B cell (primary cell): ENCODE measurements around the gene VAMP7. TPM values are rescaled to one million over a fixed set of nuclear protein-coding genes. Genes with fewer than 3 reads are reported as not detected.

Experiments used
- ATAC-seq: fragments of 200-7000 bp; cut with Tn5 transposase; one replicate; pipeline ENCODE4 v1.10.0; 2021; ENCODE audit warnings: low read depth, mild to moderate bottlenecking, moderate number of reproducible peaks, moderate library complexity
- CTCF ChIA-PET: fragments of 350-600 bp; sonication (Branson Sonifier 250); formaldehyde crosslinking; loops from one replicate; lab custom pipeline; 2021; ENCODE audit warnings: antibody characterized with exemption, inconsistent platforms; lab: Charles Lee
- POLR2A ChIA-PET: fragments of 350-600 bp; sonication (Branson Sonifier 250); formaldehyde crosslinking; loops from one replicate; lab custom pipeline; 2021; ENCODE audit warnings: antibody characterized with exemption; lab: Charles Lee
- DNase-seq: peaks from one replicate; pipeline ENCODE4 v3.0.0; 2013
- H2AFZ ChIP-seq: 2 replicates; pipeline ENCODE4 v1.6.1; 2012; ENCODE audit warnings: mild to moderate bottlenecking, low read depth, low read length; ENCODE audit not compliant: insufficient read depth, poor library complexity, severe bottlenecking
- H3K27ac ChIP-seq, 2 donors: 1 replicate in 1 of 2; 2 replicates in 1 of 2; pipeline ENCODE4 v1.5.1; 2012 to 2013; ENCODE audit warnings: low read length in 2 of 2, mild to moderate bottlenecking in 2 of 2, moderate library complexity in 1 of 2
- H3K27me3 ChIP-seq, 4 experiments: fragments of 200-600 bp in 1 of 4; sonication (generic) in 1 of 4; replicated peaks in 1 of 4; 1 replicate in 2 of 4; 2 replicates in 2 of 4; pipeline versions ENCODE4 v1.6.1 to v1.7.0; 2013 to 2016; ENCODE audit warnings: low read length in 3 of 4, mild to moderate bottlenecking in 2 of 4, mixed read lengths in 1 of 4, moderate library complexity in 1 of 4; ENCODE audit not compliant: insufficient read depth in 4 of 4, control insufficient read depth in 3 of 4; ENCODE audit errors: control extremely low read depth in 1 of 4
- H3K36me3 ChIP-seq, 2 experiments: replicated peaks in 1 of 2; 1 replicate in 1 of 2; 2 replicates in 1 of 2; pipeline versions ENCODE4 v1.6.1 to v1.7.1; 2013; ENCODE audit warnings: low read length in 1 of 2; ENCODE audit not compliant: insufficient read depth in 2 of 2, control insufficient read depth in 1 of 2; ENCODE audit errors: control extremely low read depth in 1 of 2, extremely low read depth in 1 of 2
- H3K4me1 ChIP-seq, 2 donors: fragments of 200-600 bp in 1 of 2; sonication (generic) in 1 of 2; 1 replicate in 1 of 2; 2 replicates in 1 of 2; pipeline versions ENCODE4 v1.5.1 to v1.6.1; 2013 to 2017; ENCODE audit warnings: low read length in 2 of 2; ENCODE audit not compliant: control insufficient read depth in 2 of 2, insufficient read depth in 2 of 2
- H3K4me2 ChIP-seq: replicated peaks from 2 replicates; pipeline ENCODE3; 2012; ENCODE audit warnings: mild to moderate bottlenecking, low read depth, low read length; ENCODE audit not compliant: poor library complexity, severe bottlenecking
- H3K4me3 ChIP-seq, 5 experiments: fragments of 200-600 bp in 1 of 5; sonication (generic) in 1 of 5; 1 replicate in 3 of 5; 2 replicates in 2 of 5; pipeline versions ENCODE4 v1.5.1 to v1.7.0; 2011 to 2016; ENCODE audit warnings: low read length in 4 of 5, mild to moderate bottlenecking in 4 of 5, low read depth in 2 of 5, control low read depth in 1 of 5, moderate library complexity in 1 of 5; ENCODE audit not compliant: insufficient read depth in 1 of 5; ENCODE audit errors: control extremely low read depth in 1 of 5, extremely low read depth in 1 of 5
- H3K79me2 ChIP-seq: fragments of 200-600 bp; sonication (generic); one replicate; pipeline ENCODE4 v1.6.0; 2016; ENCODE audit warnings: low read length; ENCODE audit not compliant: control insufficient read depth, insufficient read depth
- H3K9ac ChIP-seq: fragments of 200-600 bp; sonication (generic); 2 replicates; pipeline ENCODE4 v1.6.1; 2017; ENCODE audit warnings: mild to moderate bottlenecking, low read length, moderate library complexity
- H3K9me3 ChIP-seq, 3 donors: one replicate each; pipeline versions ENCODE4 v1.6.1 to v1.7.1; 2013; ENCODE audit warnings: low read length in 2 of 3; ENCODE audit not compliant: control insufficient read depth in 2 of 3, insufficient read depth in 1 of 3; ENCODE audit errors: control extremely low read depth in 1 of 3
- H4K20me1 ChIP-seq: 2 replicates; pipeline ENCODE4 v1.6.0; 2012; ENCODE audit warnings: mild to moderate bottlenecking, low read length; ENCODE audit not compliant: insufficient read depth, control insufficient read depth, poor library complexity, severe bottlenecking
- H3K27ac Mint-ChIP-seq: one replicate; pipeline ENCODE4 v1.8.0; 2021; ENCODE audit warnings: mixed read lengths
- H3K27me3 Mint-ChIP-seq: one replicate; pipeline ENCODE4 v1.8.0; 2021; ENCODE audit warnings: mixed read lengths
- H3K4me1 Mint-ChIP-seq: one replicate; pipeline ENCODE4 v1.8.0; 2021; ENCODE audit warnings: mixed read lengths
- H3K4me3 Mint-ChIP-seq: one replicate; pipeline ENCODE4 v1.8.0; 2021; ENCODE audit warnings: mixed read lengths
- H3K9me3 Mint-ChIP-seq: one replicate; pipeline ENCODE4 v1.8.0; 2022; ENCODE audit warnings: mixed read lengths; ENCODE audit not compliant: insufficient read depth
- CTCF ChIP-seq: fragments of 200-600 bp; IDR thresholded peaks from one replicate; pipeline ENCODE4 v1.8.0; 2022; ENCODE audit warnings: antibody characterized with exemption, mild to moderate bottlenecking
- EZH2 ChIP-seq: IDR thresholded peaks from 2 replicates; pipeline ENCODE4 v1.6.1; 2012; ENCODE audit warnings: borderline replicate concordance, low read depth, mild to moderate bottlenecking, moderate library complexity, low read length; ENCODE audit not compliant: insufficient read depth, poor library complexity, severe bottlenecking
- WGBS: methylation state at CpG from one replicate; pipeline ENCODE4 v1.1.5; 2013; ENCODE audit warnings: missing lambda C conversion rate; ENCODE audit not compliant: insufficient coverage; 5-methylcytosine and 5-hydroxymethylcytosine counted together
- intact Hi-C: fragments of 100-400 bp; cut with micrococcal nuclease; formaldehyde crosslinking; loops from one replicate; pipeline ENCODE4 v1.10.0; 2022
- polyA plus RNA-seq: library from polyadenylated mRNA; depleted of rRNA; stranded (reverse); fragments of >200 nt; gene quantifications from 2 replicates; pipeline ENCODE4 v1.2.3, GENCODE V29; 2012
- total RNA-seq, 2 donors: library from RNA; stranded (reverse); fragments of 120-200 nt in 1 of 2; gene quantifications; 1 replicate in 1 of 2; 2 replicates in 1 of 2; pipeline versions ENCODE4 v1.2.3 to v1.2.4, GENCODE V29; 2013 to 2022

VAMP7 gene
- total and polyA plus RNA-seq, 2 donors (not counting 1 experiment from before 2014, with no cell fraction given), result 8.8 to 19.7 TPM

- POLR2A ChIA-PET, result no interaction called here
- DNase-seq (no peak), ATAC-seq (no peak)
- no peaks in the 10 kb centered on the region for H4K20me1 ChIP-seq
- intact Hi-C loops, result no loop called here
- no peak overlapping the region for H3K4me2 ChIP-seq
- Mint-ChIP-seq H3K27me3 (no peaks in the 10 kb centered on the region), H3K9me3 (peaks cover 4% of the 10 kb centered on the region), H3K4me1 (no peaks in the 10 kb centered on the region), H3K27ac (no peak overlapping the region), H3K4me3 (no peak overlapping the region)
- no peaks in the 10 kb centered on the region for H3K4me1 ChIP-seq
- CTCF ChIA-PET, result no interaction called here
- no peaks in the 10 kb centered on the region for H3K27me3 ChIP-seq
- H3K27ac ChIP-seq, result no peak overlapping the region
- H3K4me3 ChIP-seq, result no peak overlapping the region
- no peaks in the 10 kb centered on the region for H3K36me3 ChIP-seq
- H3K9ac ChIP-seq, result no peak overlapping the region
- H2AFZ ChIP-seq, result no peak overlapping the region
- H3K9me3 ChIP-seq, result peaks cover 0 to 11% (median 0%) of the 10 kb centered on the region in 3 donors
- 70% methylated on average over 3 of the region's 3 CpGs for WGBS
- no peaks in the 10 kb centered on the region for H3K79me2 ChIP-seq
- TF ChIP-seq EZH2 (no peak), CTCF (no peak)
Observed at GRCh38 chrX:155951237-155951789, 70.2 kb downstream of the VAMP7 start.

- ChIA-PET POLR2A (no interaction called here), CTCF (no interaction called here)
- intact Hi-C loops, result no loop called here
- peaks cover 4% of the 10 kb centered on the region for H3K9me3 Mint-ChIP-seq
- Histone ChIP-seq H3K79me2 (no peaks in the 10 kb centered on the region), H3K4me1 (no peaks in the 10 kb centered on the region), H3K4me2 (no peak overlapping the region), H3K4me3 (no peak overlapping the region), H2AFZ (no peak overlapping the region), H3K27ac (no peak overlapping the region), H3K9me3 (peaks cover 0 to 12% (median 0%) of the 10 kb centered on the region in 3 donors), H3K36me3 (no peaks in the 10 kb centered on the region), H3K9ac (no peak overlapping the region), H4K20me1 (no peaks in the 10 kb centered on the region), H3K27me3 (no peaks in the 10 kb centered on the region)
- 77% methylated on average over 3 of the region's 3 CpGs for WGBS
- TF ChIP-seq CTCF, result no peak
- no peak for TF ChIP-seq EZH2
- no peak overlapping the region for H3K27ac Mint-ChIP-seq
- ATAC-seq (no peak), DNase-seq (no peak)
- H3K4me3 Mint-ChIP-seq, result no peak overlapping the region
- no peaks in the 10 kb centered on the region for H3K27me3 Mint-ChIP-seq
- no peaks in the 10 kb centered on the region for H3K4me1 Mint-ChIP-seq
Observed at GRCh38 chrX:155953055-155953454, 71.9 kb downstream of the VAMP7 start.
